Measurements from ENCODE around the gene RRH.
"Not testable (repeated sequence)": the region's sequence is repeated elsewhere in the genome, so short reads cannot be mapped to it uniquely, and the experiment has no call there.

The RRH gene

DNA sequence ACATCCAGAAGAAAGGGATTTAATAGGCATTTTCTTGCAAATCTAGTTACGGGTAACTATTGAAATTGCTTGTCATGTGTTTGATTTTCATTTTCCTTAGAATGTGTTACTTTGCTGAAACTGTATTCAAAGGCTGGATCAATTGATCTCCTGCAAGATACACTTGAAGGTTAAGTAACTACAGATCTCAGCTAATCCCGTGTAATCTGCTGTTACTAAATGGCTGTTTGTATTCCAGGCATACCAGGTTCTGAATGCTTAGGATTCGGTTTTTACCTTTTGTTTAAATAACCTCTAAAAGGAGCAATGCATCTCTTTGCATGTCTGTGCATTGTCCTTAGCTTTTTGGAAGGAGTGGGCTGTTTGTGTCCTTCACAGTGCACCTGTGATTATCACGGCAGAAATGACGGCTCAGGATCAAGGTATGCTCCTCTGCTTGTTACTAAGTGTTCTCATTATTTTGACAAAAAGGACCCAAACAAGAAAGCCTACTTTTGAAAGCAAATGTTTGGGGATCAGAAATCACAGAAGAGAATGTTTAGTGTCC is 20.2 kb downstream of the RRH start, which contains the start of gene LRIT3:
Gene LRIT3 (plus strand): TSS at position 212 of the 547 bp plus-strand sequence. CDS start 95 bp downstream, at position 307.
- DNase-seq, result no peak

DNA sequence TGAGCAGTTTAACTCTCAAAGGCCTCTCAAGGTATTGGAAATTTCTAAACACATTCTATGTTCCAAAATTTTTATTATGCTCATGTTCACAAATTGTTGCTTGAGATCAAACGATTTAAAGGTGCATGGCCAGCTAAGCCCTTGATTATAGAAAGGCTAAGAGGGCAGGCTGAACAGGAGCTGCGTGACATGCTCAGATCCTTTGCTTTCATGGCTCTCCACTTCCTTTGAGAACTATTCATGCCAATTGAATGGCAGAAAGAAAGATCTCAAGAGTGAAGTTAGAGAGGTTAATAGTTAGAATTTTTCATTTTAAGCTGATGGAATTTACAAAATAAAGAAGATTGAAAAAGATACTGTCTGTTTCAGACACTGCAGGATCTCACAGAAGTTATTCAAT is 20.7 kb downstream of the RRH start:
- no peak for DNase-seq

DNA sequence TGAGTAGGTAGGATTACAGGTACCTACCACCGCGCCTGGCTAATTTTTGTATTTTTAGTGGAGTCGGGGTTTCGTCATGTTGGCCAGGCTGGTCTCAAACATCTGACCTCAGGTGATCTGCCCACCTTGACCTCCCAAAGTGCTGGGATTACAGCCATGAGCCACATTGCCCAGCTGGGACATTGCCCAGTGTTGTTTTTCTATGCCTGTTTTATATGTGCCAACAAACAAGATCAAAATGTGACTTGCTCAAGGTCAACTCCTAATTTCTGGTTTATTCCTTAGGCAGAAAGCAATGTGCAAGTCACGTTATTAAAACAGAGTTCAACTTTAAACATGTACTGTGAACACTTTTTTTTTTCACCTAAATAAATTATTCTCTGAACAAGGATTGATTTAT is 22.8 kb downstream of the RRH start:
- no peak for DNase-seq

- DNase-seq, result not testable (repeated sequence)
Observed at GRCh38 chr4:109859426-109860300, 31.9 kb downstream of the RRH start.

GRCh38 chr4:109861271-109861670 is 33.5 kb downstream of the RRH start:
- DNase-seq, result no peak

- DNase-seq, result no peak
Observed at GRCh38 chr4:109861916-109862511, 34.2 kb downstream of the RRH start.

GRCh38 chr4:109864134-109864533 is 36.4 kb downstream of the RRH start:
- DNase-seq, result no peak

DNA sequence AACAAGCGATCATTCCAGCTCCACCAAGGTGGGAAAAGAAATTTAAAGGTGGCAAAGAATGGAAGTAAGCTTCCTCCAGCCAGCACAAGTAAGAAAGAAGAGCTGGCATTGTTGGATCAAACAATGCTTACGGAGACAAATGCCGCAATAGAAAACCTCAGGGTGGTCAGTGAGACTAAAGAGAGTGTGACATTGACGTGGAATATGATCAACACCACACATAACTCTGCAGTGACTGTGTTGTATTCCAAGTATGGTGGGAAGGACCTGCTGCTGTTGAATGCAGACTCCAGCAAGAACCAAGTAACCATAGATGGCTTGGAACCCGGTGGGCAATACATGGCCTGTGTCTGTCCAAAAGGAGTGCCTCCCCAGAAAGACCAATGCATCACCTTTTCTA is 42.3 kb downstream of the RRH start:
- DNase-seq, result no peak

GRCh38 chr4:109872065-109872464 is 44.3 kb downstream of the RRH start:
- no peak for DNase-seq

- DNase-seq, result no peak
Observed at GRCh38 chr4:109872950-109873656, 45.3 kb downstream of the RRH start.

DNA sequence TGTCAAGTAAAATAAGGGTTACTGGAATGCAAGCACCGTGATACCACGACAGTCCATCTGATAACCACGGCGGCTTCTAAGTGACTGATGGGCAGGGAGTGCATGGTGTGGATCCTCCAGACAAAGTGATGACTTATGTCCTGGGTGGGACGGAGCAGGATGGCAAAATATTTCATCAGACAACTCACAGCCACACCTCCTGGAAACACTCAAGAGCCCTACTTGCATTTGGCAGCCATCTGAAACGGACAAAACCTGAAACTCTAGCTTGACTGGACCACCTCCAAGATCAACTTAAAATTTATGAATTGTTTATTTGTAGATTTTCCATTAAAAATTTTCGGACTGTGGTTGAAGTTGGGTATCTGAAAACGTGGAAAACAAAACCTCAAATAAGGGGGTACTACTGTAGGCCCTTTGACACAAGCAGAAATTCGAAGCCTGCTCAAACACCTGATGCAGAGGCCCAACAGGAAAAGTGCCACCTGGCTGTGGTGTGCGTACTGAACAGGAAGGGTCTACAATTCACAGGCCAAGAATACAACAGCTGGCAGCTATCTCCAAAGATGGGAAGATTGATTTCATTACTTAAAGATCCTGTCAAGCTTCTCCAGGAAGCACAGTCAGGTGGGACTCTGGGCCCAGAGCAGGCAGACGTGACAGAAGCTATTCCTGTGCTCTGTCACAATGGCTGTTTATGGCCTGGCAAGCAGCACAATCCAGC is 46.2 kb downstream of the RRH start:
- DNase-seq, result no peak

- DNase-seq, result no peak
Observed at GRCh38 chr4:109875106-109875505, 47.3 kb downstream of the RRH start.

DNA sequence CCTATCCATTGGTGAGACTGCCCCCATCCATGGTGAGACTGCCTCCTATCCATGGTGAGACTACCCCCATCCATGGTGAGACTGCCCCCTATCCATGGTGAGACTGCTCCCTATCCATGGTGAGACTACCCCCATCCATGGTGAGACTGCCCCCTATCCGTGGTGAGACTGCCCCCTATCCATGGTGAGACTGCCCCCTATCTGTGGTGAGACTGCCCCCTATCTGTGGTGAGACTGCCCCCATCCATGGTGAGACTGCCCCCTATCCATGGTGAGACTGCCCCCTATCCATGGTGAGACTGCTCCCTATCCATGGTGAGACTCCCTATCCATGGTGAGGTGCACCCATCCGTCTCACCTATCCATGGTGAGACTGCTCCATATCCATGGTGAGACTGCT is 47.8 kb downstream of the RRH start:
- not testable (repeated sequence) for DNase-seq

GRCh38 chr4:109876634-109877265 is 49.0 kb downstream of the RRH start:
- no peak for DNase-seq

DNA sequence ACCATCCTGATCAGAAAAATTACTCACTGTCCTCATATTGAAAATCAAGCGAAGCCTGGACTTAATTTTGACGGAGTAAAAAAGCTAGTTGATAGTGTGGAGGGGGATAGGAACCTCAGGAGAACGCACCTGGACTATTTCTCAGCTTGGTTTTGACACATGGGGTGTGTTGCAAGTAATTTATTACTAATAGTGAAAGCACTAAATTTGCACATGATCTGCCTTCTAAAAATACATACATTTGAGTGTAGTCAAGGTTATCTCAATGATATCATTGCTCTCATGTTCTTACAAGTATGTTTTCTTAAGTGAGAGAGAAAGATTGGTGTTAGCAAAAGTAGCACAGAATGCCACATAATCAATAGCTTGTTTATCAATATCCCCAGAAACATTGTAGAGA is 49.6 kb downstream of the RRH start:
- no peak for DNase-seq

GRCh38 chr4:109878355-109878754 is 50.6 kb downstream of the RRH start:
- no peak for DNase-seq

- DNase-seq, result no peak
Observed at GRCh38 chr4:109879081-109879480, 51.3 kb downstream of the RRH start.

DNA sequence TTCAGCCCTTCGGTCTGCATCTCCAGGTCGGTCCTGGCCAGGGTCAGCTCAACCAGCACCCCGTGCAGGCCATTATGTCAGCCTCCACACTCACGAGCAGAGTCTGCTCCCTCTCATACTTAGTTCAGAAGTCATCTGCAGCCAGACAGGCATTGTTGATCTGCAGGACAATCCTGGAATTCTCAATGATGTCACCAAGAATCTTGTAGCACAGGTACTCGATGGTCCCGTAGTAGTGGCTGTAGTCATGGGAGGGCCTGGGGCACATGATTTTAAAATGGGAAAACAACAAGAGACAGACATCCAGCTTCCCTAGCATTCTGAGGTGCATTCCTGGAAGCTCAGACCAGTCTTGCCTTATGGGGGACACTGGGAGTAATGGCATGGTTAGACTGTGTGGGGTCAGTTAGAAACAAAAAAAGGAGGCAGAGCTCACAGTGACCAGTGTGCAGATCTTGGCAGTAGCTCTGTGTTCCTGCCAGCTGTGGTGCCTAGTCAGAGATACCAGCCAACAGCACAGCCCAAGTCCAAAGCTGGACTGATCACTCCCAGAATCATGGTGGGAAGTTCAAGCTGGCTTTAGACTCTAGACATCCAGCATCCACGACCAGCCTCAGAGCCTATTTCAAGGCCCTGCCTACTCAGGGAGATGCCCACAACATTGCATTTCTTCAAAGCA is 52.0 kb downstream of the RRH start:
- no peak for DNase-seq

- DNase-seq, result no peak
Observed at GRCh38 chr4:109886303-109886702, 58.5 kb downstream of the RRH start.

DNA sequence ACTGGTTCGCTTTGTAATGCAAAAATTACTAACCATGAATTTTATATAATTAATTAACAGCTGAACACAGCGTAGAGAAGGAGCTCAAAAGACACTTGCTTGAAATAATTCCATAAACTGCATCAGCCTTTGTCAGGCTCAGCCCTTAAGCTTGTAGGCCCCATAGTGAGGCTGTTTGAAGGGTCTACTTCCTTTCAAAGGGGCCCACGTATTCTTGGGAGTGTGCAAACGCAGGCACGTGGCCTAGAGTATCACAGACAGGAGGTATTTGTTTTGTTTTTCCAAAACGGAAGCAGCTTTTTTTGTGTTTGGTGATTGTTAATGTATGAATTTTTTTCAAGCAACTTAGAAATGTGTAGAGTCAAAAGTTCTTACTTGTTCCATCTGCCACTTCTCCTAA is 59.3 kb downstream of the RRH start:
- no peak for DNase-seq

DNA sequence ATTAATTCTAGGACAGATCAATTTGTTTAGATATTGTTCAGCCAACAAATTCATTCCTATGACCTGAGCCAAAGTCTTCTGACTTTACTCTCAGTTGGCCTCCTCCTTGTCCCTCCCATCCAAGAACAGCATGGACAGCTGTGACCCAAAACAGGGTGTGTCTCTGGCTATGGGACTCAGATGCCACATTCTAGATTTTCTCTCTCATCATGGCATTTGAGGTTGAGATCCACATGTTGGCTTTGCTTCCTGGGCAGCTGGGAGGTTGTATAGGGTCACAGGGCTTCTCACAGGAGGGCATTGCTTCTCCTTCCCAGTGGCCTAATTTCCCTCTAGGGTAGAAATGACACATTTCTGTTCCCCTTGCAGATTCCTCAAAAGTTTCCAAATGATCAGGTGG is 62.3 kb downstream of the RRH start:
- DNase-seq, result no peak

Measured in stimulated activated CD4-positive, alpha-beta T cell treated with anti-CD3 and anti-CD28 coated beads, Interleukin-4, amount 100 ng/mL, for 24 hours (primary cell).